Esophagus muscularis mucosa (tissue), 4 donors: ENCODE measurements around the gene CCDC141.
"Not testable (repeated sequence)": the region's sequence is repeated elsewhere in the genome, so short reads cannot be mapped to it uniquely, and the experiment has no call there.

ENCODE experiments used
- CTCF ChIP-seq, 3 experiments: fragments of 200-600 bp in 2 of 3; fragments of 450-650 bp in 1 of 3; sonication (generic) in 2 of 3; IDR thresholded peaks; one replicate each; pipeline ENCODE4 v1.5.1; 2017 to 2019; ENCODE audit warnings: antibody characterized with exemption in 3 of 3, mild to moderate bottlenecking in 2 of 3, moderate library complexity in 1 of 3
- EP300 ChIP-seq: sonication (generic); formaldehyde crosslinking; IDR thresholded peaks from one replicate; pipeline ENCODE4 v1.6.1; 2017; ENCODE audit warnings: antibody characterized with exemption
- POLR2A ChIP-seq: fragments of 450-650 bp; IDR thresholded peaks from one replicate; pipeline ENCODE4 v1.6.1; 2017; ENCODE audit warnings: antibody characterized with exemption, moderate library complexity, mild to moderate bottlenecking, low read depth

- TF ChIP-seq CTCF (IDR thresholded peaks at IDR 0.05); EP300; POLR2A: not testable (repeated sequence)
Measured at GRCh38 chr2:179092912-179093311, 43.0 kb upstream of the CCDC141 start.
